ENCODE measurements around the gene ESR2.
"Not testable (repeated sequence)": the region's sequence is repeated elsewhere in the genome, so short reads cannot be mapped to it uniquely, and the experiment has no call there.

ESR2 gene

DNA sequence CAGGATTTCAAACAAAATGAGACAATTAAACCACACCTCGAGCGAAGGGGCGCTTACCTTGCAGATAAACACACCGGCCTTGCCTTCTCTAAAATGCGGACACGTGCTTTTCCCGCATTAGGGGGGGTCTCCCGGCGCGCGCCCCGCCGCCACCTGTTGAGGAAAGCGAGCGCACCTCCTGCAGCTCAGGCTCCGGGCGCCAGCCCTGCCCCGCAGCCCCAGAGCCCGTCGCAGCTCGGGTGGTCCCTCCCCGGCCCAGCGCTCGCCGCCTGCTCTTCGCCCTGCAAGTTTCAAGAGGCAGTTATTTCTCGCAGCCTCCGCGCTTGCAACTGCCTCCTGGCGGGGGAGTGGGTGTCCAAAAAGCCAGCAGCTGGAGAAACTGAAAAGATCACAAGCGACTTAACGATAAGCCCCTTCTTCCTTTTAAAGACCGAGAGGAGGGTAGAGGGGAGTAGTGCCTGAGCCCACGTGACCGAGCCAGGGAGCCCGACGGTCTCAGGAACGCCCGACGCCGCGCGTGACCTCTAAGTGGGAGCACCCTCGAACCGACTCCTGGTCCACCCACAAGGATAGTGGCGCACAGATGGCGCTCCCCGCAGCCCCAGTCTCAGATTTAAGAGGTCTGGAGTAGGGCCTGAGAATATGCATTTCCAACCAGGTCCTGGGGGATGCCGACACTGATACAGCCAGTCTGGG lies at the start of gene ESR2:
TSS of gene ESR2 (minus strand) at position 396 of the 696 bp plus-strand sequence. CDS start 11,386 bp downstream, outside the sequence.
- DNase-seq (ENCODE audit: low spot score), result peak; percentile 45

DNA sequence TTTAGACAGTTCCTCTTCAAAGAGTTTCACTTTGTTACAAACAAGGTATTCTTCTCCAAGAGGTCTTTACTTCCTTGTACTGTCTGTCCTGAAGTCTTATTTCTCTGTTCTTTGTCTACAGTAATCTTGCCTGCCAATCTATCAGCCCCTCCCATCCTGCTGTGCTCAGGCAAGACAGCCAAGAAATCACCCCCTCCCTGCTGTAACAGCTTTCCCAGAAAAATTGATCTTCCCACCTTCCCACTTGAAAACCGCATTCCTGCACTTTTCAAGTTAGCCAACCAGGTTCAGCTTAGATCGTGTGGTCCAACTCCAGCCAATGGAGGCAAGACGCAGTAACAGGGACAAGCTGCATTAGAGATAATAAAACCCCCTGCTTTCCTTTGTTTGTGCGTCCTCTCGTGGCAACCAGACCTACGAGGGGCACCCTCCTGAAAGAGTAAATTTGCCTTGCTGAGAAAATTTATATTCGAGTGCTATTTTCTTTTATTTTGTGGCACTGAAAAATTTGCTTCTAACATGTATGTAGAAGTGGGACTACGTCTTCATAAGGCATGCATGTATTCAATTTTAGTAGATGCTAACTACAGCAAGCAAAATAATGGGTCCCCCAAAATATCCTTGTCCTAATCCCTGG lies 46.5 kb upstream of the ESR2 start:
- DNase-seq (ENCODE audit: low spot score), result no peak

DNA sequence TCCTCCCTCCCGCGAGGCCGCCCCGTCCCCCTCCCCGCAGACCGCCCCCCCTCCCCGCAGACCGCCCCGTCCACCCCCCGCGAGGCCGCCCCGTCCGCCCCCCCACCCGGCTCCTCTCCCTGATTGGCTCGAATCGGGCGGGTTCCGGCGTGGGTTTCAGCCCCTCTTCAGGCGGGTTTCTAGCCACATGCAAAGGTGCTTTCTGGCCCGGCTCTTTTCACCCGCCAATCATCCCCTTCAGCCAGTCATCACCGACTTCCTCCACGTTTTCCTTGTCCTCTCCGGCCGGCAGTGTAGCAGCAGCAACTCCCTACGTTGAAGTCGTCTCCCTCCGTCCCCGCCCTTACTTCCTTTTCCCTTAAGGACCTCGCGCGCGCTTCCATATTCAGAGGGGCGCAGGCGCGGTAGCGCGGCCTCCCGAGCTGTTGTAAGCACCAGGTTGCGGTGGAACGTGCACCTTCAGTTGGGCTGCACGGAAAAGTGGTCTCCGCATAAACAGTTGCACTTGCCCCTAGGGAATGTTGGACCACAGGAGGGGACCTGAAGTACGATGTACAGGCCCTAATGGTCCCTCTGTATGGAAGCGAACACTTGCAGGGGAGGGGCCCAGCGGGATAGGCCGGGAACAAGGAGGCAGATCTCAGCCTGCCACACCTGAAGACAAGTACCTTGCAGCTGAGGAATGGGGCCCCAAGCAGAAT lies 44.6 kb upstream of the ESR2 start:
- peak; percentile 96 for DNase-seq (ENCODE audit: low spot score)

DNA sequence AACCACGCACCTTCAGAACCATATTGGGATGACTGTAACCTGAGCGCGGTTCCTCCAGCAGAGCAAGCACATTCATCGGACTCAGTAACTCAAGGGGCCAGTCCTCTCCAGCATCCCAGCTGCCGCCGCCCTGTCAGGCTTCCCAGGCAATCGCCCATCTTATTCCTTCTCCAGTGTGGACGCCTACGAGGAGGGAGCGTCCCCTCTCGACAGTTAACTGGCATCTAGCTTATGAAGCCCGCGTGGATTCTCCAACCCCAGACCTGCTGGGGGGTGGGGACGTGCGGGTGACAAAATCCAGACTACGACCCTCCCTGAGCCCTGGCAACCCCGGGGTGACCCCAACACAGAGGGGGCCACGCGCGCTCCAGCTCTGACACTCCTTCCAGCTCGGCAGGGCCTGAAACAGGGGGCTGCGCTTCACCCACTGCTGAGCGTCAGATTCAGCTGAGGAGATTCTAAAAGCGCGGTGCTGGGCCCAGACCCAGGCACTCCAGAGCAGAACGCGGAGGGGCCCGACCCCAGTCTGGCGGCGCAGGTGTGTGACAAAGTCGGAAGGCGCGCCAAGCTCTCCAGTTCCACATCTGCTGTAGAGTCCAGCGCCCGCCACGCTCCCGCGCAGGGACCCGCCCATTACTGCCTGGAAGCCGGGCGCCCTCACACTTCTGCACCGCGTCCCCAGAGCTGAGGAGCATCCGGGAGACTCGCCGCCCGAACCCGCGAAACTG lies 43.9 kb upstream of the ESR2 start:
- DNase-seq (ENCODE audit: low spot score), result peak; percentile 47

DNA sequence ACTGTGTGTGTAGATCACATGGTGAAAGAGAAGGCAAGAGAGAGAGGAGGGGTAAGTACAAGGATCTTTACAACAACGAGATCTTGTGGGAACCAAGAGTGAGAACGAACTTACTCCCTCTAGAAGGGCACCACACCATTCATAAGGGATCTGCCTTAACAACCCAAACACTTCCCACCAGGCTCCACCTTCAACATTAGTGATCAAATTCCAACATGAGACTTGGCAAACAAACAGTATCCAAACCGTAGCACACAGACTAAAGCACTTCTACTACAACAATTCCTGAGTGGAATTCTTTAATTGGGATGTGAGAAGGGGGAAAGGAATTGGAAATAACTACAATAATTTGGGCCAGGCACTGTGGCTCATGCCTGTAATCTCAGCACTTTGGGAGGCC lies 35.0 kb upstream of the ESR2 start:
- no peak for DNase-seq (ENCODE audit: low spot score)

DNA sequence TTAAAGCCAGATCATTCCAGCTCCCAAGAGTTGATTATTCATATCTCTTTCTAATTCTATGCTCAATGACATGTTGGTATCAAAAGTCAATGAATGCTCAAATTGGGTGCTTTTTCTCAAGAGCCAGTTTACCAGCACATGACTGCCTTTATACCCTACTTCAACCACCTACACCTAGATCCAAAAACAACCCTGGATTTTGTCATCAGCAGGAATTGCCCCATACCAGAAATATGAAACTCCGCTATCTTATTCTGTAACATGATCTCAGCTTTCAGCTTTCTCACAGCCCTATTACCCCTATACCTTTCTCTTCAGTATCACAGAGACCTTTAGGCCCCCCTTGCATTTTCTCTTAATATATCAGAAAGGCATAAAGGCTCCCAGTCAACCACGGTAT lies 32.3 kb upstream of the ESR2 start:
- DNase-seq (ENCODE audit: low spot score), result no peak

DNA sequence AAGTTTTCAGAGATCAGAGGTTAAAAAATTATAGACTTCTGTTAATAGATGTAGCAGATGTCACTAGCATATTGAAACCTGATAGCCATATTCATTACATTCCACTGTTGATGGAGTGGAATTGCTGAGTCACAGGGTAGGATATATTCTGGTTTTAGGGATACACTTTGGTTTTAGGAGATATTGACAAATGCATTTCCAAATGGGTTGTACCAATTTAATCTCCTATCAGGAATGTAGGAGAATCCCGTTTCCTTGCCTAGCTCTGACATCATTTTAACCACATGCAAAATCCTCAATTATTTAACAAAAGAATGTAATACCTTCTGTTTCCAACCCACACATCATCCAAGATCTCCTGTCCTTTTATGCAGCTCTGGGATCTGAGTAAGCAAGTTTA lies 30.7 kb upstream of the ESR2 start:
- no peak for DNase-seq (ENCODE audit: low spot score)

DNA sequence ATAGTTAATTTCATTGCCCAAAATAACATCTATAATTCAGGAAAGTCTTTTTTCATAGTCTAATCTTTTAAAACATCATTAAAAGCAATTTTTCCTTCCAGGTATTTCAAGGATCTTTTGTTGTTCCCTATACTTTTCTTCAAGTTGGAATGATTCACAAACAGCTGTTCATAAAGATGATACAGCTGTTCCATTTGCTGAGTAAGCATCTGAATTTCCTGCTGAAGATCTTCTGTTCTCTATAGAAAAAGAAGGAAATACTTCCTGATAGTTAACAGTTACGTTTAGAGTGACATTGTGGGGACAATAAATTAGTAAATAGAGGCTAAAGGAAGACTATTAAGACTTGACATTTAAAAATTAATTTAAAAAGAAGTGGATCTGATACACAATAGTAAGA lies 30.3 kb upstream of the ESR2 start:
- no peak for DNase-seq (ENCODE audit: low spot score)

DNA sequence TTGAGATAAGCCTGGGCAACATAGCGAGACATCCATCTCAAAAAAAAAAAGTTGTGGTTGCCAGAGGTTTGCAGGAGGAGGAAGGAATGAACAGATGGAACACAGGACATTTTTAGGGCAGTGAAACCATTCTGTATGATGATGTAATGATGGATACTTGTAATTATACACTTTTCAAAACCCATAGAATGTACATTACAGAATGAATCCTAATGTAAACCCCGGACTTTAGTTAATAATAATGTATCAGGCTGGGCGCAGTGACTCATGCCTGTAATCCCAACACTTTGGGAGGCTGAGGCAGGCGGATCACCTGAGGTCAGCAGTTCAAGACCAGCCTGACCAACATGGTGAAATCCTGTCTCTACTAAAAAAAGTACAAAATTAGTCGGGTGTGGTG lies 26.2 kb upstream of the ESR2 start:
- DNase-seq (ENCODE audit: low spot score), result not testable (repeated sequence)

DNA sequence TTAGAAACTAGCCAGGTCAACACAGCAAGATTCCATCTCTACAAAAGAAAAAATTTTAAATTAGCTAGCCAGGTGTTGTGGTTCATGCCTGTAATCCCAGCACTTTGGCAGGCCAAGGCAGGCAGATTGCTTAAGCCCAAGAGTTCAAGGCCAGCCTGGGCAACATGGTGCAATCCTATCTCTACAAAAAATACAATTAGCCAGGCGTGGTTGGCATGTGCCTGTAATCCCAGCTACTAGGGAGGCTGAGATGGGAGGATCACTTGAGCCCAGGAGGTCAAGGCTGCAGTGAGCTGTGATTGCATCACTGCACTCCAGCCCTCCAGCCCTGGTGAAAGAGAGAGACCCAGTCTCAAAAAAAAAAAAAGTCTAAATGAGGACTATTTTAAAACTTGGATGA lies 24.5 kb upstream of the ESR2 start:
- DNase-seq (ENCODE audit: low spot score), result not testable (repeated sequence)

DNA sequence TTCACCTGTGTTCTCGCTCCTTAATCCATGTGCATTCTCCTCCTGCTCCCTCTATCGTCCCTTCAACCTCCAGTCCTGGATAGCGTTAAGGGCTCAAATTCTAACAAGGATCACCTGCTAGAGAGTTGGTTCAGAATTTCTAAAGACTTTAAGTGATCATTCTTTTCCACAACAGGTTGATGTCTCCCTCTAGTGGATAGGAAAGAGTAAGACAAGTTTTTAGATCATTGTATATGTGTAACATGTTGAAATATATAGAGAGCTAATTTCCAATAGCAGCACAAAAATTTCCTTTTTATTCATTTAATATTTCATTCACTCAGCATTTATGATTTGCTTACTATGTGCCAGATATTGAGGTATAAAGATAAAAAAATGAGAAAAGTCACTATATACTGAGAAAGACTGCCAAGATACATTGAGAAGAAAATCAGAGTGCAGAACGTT lies 9.3 kb upstream of the ESR2 start:
- DNase-seq (ENCODE audit: low spot score), result peak; percentile 64

DNA sequence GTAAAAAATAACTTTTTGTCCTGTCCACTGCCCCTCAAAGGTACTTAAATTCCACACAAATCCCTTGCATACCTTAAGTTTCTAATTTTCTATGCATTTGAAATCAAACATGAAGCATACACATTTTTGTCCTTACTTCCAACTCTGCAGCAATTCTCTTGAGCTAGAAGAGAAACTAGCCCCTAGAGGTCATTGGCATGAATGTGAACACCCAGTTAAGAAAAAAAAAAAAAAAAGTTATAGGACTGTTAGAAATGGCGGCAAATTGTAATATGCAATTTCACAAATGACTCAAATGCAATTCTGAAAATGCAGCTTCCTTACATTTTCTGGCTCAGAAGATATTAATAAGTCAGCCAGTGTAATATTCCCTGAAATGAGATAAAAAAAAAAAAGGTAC lies 4.6 kb upstream of the ESR2 start:
- DNase-seq (ENCODE audit: low spot score), result no peak

DNA sequence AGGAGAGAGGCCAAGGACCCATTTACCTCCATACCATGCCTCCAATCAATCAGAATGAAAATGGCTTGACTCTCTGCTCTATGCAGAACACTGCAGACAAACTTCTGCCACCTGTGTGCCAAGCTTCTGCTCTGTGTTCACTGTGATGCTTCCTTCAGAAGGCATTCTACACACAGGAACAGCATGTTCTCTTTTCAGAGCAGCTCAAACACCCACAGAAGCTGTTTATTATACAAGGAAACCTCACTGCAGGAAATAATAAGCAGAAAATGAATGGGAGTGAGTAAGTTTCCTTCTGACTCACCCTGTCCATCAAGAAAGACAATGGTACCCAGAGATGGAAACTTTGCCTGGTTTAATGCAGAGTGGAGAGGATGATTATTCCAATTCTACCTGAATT lies 2.4 kb upstream of the ESR2 start:
- no peak for DNase-seq (ENCODE audit: low spot score)

DNA sequence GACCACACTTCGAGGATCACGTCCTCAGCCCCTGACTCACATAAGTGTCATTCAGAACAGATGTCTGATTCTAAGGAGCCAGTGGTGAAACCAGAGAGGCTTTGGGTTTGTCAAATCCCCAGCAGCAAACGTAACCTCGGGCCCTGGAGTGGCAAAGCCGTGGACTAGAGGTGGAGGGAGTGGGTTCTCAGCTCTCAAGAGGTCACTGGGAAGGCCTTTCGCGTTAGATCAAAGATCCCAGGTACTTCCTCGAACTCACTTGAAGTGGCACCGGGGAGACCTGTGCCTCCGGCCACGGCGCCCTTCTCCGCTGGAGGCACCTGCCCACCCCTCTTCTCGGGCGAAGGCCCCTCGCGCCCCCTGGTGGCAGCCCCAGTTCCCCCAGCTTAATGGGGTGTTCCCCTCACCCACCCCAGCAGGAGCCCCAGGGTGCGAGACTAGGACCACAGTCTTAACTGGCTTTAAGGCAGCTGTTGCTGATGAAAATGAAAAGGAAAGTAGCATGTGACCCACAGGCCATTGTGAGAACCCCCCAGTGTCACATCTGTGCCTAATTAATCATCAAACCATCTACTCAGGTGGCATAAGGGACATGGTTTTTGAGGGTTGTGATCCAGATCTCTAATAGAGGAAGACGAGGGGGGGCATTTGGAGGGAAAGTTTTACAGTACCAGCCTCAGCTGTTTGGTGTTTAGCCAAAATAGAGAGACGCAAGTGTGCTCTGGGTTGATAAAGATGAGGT lies 672 bp upstream of the ESR2 start:
- peak; percentile 65 for DNase-seq (ENCODE audit: low spot score)

DNA sequence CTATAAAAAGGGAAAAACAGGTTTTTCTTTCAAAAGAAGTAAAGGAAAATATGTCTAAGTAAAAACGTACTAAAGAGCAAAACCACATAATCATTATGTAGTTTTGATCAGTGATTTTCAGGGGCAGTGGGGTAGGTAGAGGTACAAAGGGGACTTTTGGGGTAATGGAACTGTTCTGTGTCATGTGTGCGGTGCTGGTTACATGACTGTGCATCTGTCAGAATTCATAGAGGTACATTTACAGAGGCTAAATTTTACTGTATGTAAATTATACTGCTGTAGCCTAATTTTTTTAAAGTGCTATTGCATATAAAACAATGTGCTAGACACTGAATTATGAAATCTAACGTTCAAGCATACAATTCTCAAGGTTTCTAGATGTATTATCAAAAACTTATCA lies 2.0 kb downstream of the ESR2 start:
- no peak for DNase-seq (ENCODE audit: low spot score)

DNA sequence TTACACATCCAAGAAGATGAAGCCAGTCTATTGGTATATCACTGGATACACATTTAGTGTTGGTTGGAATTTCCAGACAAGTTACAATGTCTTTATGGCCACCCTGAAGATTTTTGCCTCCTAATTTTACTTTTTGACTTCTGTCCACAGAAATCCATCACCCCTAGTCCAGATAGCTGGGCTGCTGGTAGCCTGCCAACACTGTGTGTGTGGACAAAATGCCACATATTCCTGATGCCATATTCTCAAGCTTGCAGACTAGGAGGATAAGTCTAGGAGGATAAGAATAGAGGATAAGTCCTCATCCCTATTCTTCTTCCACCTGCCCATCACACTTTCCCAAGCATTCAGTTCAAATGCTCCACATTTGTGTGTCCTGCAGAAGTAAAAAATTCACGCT lies 4.6 kb downstream of the ESR2 start:
- DNase-seq (ENCODE audit: low spot score), result no peak

DNA sequence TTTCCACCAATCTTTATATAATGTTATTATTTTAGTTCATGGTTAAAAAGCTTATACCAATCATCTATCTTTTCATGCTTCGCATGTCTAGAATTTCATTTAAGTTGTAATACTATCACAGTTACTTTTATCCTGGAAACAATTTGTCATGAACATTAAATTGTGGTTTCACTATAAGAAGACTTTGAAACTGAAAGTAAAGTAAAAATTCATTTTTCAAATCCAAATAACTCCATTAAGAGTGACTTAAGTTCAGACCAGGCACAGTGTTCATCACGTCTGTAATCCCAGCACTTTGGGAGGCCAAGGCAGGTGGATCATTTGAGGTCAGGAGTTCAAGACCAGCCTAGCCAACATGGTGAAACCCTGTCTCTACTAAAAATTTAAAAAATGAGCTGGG lies 12.4 kb downstream of the ESR2 start:
- DNase-seq (ENCODE audit: low spot score), result no peak

DNA sequence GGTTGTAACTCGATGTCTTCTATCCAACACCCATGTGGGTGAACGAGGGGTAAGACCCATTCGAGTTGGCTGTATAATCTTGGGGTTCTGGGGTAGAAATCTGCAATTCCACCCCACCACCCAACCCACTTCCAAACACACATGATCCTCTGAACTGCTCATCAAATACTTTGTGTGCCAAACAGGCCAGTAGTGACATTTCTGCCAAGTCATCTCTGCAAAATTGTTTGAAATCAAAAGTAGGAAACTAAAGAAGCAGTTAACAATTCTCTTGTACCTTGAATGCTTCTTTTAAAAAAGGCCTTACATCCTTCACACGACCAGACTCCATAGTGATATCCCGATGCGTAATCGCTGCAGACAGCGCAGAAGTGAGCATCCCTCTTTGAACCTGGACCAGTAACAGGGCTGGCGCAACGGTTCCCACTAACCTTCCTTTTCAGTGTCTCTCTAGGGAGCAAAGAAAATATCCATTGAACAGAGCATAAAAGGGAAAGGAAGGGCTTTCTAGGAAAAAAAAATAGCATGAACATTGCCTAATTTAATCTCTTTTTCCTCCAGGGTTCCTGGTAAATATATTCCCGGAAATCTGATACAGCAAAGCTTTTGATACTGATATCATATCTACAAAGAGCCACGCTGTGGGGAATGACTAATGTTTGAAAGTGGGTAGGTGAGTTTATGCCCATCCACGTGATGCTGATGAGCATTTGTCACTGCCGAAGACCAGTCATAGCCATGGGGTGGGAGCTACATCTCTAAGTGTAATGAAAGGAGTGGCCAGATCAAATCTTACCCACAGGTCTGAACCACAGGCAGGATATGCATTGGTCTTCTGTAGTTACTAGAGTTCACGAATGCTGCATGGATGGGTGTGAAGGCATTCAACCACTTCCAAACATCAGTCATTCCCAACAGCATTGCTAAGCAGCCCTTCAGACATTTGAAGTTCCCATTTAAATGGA lies 14.2 kb downstream of the ESR2 start:
- DNase-seq (ENCODE audit: low spot score), result no peak

DNA sequence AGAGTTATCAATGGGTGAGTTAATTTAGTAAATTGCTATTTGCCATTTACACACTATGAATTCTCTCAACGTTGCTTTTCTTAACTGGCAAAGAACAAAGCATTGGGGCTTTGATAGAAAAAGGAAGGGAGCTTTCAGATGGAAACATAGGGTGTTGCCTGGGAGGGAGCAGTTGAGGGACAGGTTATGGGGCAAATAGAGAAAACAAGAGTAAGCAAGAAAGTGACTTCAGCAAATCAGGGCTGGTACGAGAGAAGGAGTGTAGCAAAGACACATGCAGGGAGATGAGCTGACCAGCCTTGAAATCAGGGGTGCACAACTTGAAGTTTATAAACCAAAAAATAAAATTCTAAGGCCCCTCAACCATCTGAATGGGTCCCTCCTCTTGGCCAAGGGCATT lies 15.7 kb downstream of the ESR2 start:
- no peak for DNase-seq (ENCODE audit: low spot score)

DNA sequence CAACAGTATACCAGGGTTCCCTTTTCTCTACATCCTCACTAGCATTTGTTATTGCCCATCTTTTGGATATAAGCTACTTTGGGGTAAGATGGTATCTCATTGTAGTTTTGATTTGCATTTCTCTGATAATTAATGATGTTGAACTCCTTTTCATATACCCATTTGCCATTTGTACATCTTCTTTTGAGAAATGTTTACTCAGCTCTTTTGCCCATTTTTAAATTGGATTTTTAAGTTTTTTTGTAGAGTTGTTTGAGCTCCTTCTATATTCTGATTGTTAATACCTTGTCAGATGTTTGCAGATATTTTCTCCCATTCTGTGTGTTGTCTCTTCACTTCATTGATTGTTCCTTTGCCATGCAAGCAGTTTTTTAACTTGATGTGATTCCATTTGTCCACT lies 22.2 kb downstream of the ESR2 start:
- DNase-seq (ENCODE audit: low spot score), result no peak

DNA sequence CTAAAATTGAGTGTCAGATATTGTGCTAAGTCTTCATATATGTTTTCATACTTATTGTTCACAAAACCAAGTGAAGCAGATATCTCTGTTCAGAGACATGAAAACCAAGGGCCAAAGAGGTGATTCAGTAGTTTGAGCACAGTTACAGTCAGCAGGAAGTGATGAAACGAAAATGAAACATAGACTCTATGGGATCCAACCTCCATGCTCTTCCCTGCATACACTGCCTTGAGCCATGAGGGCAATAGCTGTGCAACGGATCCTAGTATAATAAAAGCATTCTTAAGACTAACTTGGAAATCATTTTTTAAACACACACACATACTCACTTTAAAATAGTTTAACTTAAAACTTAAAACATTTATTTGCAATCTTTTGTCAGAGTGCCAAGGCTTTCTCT lies 27.9 kb downstream of the ESR2 start:
- peak; percentile 24 for DNase-seq (ENCODE audit: low spot score)

Data from hepatic stellate cell (primary cell).